WERI-Rb-1 (cell line): ENCODE results near the gene ZNF185.
"Not testable (repeated sequence)": the region's sequence is repeated elsewhere in the genome, so short reads cannot be mapped to it uniquely, and the experiment has no call there.

Source experiments
- DNase-seq: peaks from one replicate; pipeline ENCODE4 v3.0.0-alpha.2; 2020
- H3K27ac ChIP-seq: fragments of 250-450 bp; sonication (Bioruptor Pico); 2 replicates; pipeline ENCODE4 v1.5.1; 2020; ENCODE audit warnings: mild to moderate bottlenecking, moderate library complexity
- H3K27me3 ChIP-seq: fragments of 250-450 bp; sonication (Bioruptor Pico); 2 replicates; pipeline ENCODE4 v1.5.1; 2021; ENCODE audit warnings: mild to moderate bottlenecking, low read depth, moderate library complexity; ENCODE audit not compliant: insufficient read depth, severe bottlenecking
- H3K36me3 ChIP-seq: fragments of 250-450 bp; sonication (Bioruptor Pico); 2 replicates; pipeline ENCODE4 v1.5.1; 2020; ENCODE audit warnings: mild to moderate bottlenecking, moderate library complexity
- H3K4me3 ChIP-seq: 2 replicates; pipeline ENCODE4 v1.5.1; 2011; ENCODE audit warnings: low read depth, mild to moderate bottlenecking, control low read depth, low read length
- H3K9me3 ChIP-seq: fragments of 250-450 bp; sonication (Bioruptor Pico); 2 replicates; pipeline ENCODE4 v1.5.1; 2021; ENCODE audit warnings: mild to moderate bottlenecking, moderate library complexity; ENCODE audit not compliant: severe bottlenecking
- TF ChIP-seq, protein P1 (sequence below): IDR thresholded peaks from 2 replicates; pipeline ENCODE4 v1.5.1; 2011; ENCODE audit warnings: low read depth, mild to moderate bottlenecking, control low read depth, inconsistent platforms, low read length

Gene ZNF185

DNA sequence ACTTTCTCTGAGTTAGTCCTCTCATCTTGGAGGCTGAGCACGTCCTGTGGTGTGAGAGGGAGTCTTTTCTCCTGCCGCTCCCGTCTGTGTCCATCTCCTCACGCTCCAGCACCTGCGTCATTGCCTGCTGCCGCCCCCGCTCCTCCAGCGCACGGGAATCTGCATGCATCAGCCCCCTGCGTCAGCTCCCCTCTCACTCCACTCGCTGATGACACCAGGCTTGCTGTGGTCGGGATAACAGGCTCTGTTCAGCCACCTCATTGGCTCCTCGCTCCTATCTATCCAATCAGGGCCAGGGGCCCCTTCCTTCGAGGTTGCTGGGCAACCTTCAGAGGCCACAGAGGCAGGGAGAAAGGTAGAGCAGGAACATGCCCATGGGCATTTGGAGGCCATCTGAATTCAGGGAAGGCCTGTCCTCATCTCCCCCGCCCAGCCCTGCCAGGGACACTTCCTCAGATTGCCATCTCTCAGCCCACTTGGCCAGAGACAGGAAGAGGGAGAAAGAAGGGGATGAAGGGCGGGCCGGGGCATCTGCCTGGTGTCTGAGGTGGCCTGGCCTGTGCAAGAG, 9.3 kb downstream of the ZNF185 start:
- Histone ChIP-seq H3K36me3 (no peaks in the 10 kb centered on the region), H3K27ac (no peak overlapping the region), H3K27me3 (peaks cover 7% of the 10 kb centered on the region), H3K4me3 (no peak overlapping the region), H3K9me3 (no peaks in the 10 kb centered on the region)
- TF ChIP-seq, protein P1, sequence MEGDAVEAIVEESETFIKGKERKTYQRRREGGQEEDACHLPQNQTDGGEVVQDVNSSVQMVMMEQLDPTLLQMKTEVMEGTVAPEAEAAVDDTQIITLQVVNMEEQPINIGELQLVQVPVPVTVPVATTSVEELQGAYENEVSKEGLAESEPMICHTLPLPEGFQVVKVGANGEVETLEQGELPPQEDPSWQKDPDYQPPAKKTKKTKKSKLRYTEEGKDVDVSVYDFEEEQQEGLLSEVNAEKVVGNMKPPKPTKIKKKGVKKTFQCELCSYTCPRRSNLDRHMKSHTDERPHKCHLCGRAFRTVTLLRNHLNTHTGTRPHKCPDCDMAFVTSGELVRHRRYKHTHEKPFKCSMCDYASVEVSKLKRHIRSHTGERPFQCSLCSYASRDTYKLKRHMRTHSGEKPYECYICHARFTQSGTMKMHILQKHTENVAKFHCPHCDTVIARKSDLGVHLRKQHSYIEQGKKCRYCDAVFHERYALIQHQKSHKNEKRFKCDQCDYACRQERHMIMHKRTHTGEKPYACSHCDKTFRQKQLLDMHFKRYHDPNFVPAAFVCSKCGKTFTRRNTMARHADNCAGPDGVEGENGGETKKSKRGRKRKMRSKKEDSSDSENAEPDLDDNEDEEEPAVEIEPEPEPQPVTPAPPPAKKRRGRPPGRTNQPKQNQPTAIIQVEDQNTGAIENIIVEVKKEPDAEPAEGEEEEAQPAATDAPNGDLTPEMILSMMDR, result no peak
- DNase-seq, result no peak

DNA sequence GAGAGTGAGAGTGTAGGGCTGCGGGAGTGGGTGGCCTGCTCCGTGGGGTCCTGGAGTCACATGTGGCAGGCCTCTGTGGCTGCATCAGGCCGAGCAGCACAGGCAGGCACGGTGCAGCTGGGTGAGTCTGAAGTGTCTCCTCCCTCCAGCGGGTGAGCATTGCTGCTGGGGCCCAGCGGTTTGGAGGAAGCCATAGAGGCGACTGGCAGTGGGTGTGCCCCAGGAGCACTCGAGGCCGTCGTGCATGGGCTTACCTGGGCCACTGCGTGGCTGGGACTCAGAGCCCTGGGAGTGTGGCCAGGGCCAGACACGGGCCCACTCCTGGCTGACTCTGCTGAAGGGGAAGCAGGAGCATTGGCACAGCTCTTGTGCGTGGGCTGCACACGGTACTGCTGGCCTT, 10.6 kb downstream of the ZNF185 start:
- Histone ChIP-seq H3K36me3 (no peaks in the 10 kb centered on the region), H3K4me3 (no peak overlapping the region), H3K27ac (no peak overlapping the region), H3K27me3 (peaks cover 10% of the 10 kb centered on the region), H3K9me3 (no peaks in the 10 kb centered on the region)
- DNase-seq, result no peak
- TF ChIP-seq, protein P1, result no peak

DNA sequence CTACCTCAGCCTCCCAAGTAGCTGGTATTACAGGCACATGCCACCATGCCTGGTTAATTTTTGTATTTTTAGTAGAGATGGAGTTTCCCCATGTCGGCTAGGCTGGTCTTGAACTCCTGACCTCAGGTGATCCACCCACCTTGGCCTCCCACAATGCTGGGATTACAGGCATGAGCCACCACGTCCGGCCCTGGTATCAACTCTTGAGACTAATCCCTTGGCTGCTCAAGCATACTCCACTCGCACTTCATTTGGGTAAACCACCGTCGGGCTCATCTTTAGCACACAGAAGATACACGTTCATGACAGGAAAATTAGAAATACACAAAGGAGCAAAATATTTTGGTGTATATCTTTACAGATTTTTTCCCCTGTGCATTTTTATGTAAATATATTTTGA, 12.2 kb downstream of the ZNF185 start:
- not testable (repeated sequence) for H3K36me3 ChIP-seq, H3K4me3 ChIP-seq, DNase-seq, H3K27ac ChIP-seq, H3K9me3 ChIP-seq, H3K27me3 ChIP-seq

DNA sequence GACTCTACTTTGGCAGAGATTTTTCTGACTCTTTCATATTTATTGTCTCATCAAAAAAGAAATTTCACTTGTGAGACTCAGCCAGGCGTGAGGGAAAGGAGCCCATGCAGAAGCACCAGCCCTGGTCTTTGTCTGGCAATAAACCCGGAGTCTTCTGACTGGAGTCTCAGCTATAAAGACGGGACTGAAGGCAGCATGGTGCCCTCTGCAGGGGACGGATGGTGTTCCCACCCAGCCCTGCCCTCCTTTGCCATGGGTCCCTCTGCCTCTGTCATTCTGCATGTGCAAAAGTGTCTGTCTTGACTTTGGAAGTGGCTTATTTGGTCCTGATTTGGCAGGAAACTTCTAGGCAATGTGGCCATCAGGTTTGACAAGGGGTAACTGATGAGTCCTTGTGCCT, 14.2 kb downstream of the ZNF185 start:
- TF ChIP-seq, protein P1, result peak; percentile 70
- Histone ChIP-seq H3K27ac (no peak overlapping the region), H3K36me3 (no peaks in the 10 kb centered on the region), H3K9me3 (no peaks in the 10 kb centered on the region), H3K4me3 (no peak overlapping the region), H3K27me3 (peaks cover 11% of the 10 kb centered on the region)
- no peak for DNase-seq

DNA sequence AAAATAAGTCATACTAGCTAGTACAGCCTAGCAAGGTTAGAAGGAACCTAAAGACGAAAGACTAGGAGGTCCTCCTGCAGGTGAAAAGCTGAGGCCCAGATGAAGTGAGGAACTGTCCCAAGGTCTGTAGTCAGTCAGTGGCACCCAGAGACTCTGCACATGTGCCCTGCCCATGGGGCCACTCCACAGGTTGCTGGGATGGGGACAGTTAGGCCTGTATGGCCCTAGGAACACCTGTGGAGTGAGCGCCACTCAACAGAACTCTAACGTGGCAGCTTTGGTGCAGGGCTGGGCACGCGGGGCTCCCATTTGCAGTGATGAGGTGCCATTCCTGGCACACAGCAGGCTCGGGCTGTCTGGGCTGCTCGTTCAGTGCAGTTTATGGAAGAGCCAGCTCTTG, 14.8 kb downstream of the ZNF185 start:
- H3K27ac ChIP-seq, result no peak overlapping the region
- DNase-seq, result no peak
- no peaks in the 10 kb centered on the region for H3K36me3 ChIP-seq
- H3K9me3 ChIP-seq, result no peaks in the 10 kb centered on the region
- TF ChIP-seq, protein P1, result no peak
- peaks cover 16% of the 10 kb centered on the region for H3K27me3 ChIP-seq
- H3K4me3 ChIP-seq, result no peak overlapping the region

DNA sequence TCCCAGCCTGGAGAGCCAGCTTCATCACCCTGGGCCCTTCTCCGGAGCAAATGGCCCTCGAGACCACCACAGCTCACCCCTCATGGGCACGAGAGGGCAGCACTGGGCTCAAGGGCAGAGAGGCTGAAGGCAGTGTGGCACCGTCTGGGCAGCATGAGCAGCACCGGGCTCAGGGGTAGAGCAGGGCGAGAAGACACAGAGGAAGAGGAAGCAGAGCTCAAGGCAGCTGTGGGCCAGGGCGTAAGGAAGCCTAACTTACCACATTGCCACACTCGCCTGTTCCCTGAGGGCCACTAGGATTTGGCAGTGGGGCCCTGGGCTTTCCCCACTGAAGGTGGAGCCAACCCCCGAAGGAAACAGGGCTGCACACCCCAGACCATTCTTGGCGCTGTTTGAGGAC, 15.5 kb downstream of the ZNF185 start:
- Histone ChIP-seq H3K27ac (peak overlapping the region; percentile 59), H3K36me3 (no peaks in the 10 kb centered on the region), H3K4me3 (no peak overlapping the region), H3K9me3 (no peaks in the 10 kb centered on the region), H3K27me3 (peaks cover 18% of the 10 kb centered on the region)
- TF ChIP-seq, protein P1, result no peak
- DNase-seq, result no peak
